Prostate gland (tissue), 2 donors: ENCODE measurements around the gene OR10A5.

Experiments
- CTCF ChIP-seq, 4 experiments: fragments of 200-600 bp in 2 of 4; fragments of 450-650 bp in 2 of 4; sonication (generic) in 2 of 4; IDR thresholded peaks; 1 replicate in 3 of 4; 2 replicates in 1 of 4; pipeline ENCODE4 v1.5.1; 2016 to 2019; ENCODE audit warnings: antibody characterized with exemption in 4 of 4, mild to moderate bottlenecking in 2 of 4, moderate library complexity in 2 of 4
- POLR2A ChIP-seq: fragments of 450-650 bp; IDR thresholded peaks from one replicate; pipeline ENCODE4 v1.6.1; 2016; ENCODE audit warnings: antibody characterized with exemption, mild to moderate bottlenecking
- POLR2AphosphoS5 ChIP-seq: sonication (generic); formaldehyde crosslinking; IDR thresholded peaks from one replicate; pipeline ENCODE4 v1.6.1; 2017; ENCODE audit warnings: antibody characterized with exemption

DNA sequence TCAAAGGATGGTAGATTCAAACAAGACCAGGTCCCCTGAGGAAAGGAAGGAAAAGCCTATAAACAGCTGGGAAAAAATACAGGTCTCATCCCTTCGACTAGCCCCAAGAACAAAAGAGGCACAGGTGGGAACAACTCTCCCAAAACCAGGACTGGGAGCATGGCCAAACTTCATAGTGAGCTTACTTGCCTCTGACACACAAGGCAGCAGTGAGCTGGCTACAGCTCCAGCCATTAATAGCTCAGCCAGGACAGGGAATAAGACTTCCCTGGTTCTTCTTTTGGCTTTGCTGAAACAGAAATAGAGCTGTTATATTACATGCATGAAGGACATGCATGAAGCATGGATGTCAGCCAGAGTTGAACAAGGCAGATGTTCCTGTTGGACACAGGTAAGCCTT is 17.5 kb downstream of the OR10A5 start, which contains the start of gene OR10A2:
- TF ChIP-seq CTCF (IDR thresholded peaks at IDR 0.05) (no peak), POLR2A (no peak), POLR2AphosphoS5 (no peak)
